ENCODE measurements around the gene TMEM229A.
"Not testable (repeated sequence)": the region's sequence is repeated elsewhere in the genome, so short reads cannot be mapped to it uniquely, and the experiment has no call there.

The TMEM229A gene

DNA sequence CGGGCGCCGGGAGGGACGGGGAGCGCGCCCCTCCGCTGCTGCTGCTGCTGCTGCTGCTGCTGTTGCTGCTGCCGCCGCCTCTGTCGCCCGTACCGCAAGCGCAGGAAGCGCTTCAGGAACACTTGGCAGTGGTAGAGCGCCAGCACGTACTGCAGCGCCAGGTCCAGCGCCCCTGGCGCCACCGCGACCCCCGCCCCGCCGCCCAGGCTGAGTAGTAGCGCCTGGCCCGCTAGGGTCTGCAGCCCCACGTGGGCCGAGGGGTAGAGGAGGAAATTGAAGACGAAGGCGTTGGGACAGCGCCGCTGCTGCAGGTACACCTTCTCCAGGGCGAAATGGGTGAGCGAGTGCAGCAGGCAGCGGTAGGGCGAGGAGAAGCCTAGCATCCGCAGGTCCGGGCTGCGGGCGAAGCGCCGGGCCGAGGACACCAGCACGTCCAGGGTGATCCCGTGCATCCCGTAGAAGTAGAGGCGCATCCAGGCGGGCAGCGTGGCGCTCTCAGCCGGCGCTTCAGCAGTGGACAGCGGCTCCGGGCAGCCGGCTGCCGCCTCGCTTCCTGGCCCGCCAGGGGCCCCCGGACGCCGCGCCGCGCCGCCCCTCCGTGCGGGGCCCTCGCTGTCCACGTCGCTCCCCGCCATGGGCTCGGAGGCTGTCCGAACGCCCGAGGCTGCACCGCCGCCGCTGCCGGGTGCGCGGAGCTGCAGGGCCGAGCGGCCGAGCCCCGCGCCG lies at the start of gene TMEM229A:
Gene TMEM229A (minus strand): TSS at position 699 of the 726 bp plus-strand sequence. CDS start 64 bp downstream, at position 635.
- H3K27me3 Mint-ChIP-seq (ENCODE audit: low read depth) = peaks cover 48% of the 10 kb centered on the region
- no peak within 1 kb of the TSS for H3K27ac Mint-ChIP-seq
- no peak for DNase-seq (ENCODE audit: low spot score)
- H3K4me3 Mint-ChIP-seq = peak within 1 kb of the TSS; percentile 61
- H3K9me3 Mint-ChIP-seq = no peaks in the 10 kb centered on the region
- peaks cover 2% of the 10 kb centered on the region for H3K4me1 Mint-ChIP-seq (ENCODE audit: low read depth)
- peaks cover 3% of the 10 kb centered on the region for H3K36me3 Mint-ChIP-seq (ENCODE audit: low read depth)

DNA sequence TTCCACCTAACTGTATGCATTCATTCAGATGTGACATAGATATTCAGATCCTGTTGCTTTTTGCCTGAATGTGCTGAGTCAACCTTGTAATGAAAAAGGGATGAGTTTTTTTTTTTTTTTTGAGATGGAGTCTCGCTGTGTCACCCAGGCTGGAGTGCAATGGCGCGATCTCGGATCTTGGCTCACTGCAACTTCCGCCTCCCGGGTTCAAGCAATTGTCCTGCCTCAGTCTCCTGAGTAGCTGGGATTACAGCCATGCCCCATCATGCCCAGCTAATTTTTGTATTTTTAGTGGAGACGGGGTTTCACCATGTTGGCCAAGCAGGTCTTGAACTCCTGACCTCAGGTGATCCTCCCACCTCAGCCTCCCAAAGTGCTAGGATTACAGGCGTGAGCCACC lies 49.4 kb upstream of the TMEM229A start:
- H3K27ac Mint-ChIP-seq; H3K4me1 Mint-ChIP-seq (ENCODE audit: low read depth); H3K36me3 Mint-ChIP-seq (ENCODE audit: low read depth); H3K27me3 Mint-ChIP-seq (ENCODE audit: low read depth); H3K9me3 Mint-ChIP-seq; DNase-seq (ENCODE audit: low spot score); H3K4me3 Mint-ChIP-seq: not testable (repeated sequence)

DNA sequence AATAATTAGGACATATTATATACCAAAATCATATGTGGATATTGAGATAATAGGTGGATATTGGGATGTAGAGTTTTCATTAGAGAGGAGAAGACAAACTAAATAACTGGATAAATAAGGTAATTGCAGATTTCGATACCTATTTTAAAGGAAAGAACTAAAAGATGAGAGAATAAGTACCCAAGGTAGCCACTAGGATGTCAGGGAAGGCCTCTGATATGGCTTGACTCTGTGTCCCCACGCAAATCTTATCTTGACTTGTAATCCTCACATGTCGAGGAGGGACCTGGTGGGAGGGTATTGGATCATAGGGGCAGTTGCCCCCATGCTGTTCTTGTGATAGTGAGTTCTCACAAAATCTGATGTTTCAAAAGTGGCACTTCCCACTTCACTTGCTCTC lies 44.7 kb upstream of the TMEM229A start:
- no peaks in the 10 kb centered on the region for H3K4me1 Mint-ChIP-seq (ENCODE audit: low read depth)
- no peaks in the 10 kb centered on the region for H3K36me3 Mint-ChIP-seq (ENCODE audit: low read depth)
- no peaks in the 10 kb centered on the region for H3K9me3 Mint-ChIP-seq
- DNase-seq (ENCODE audit: low spot score) = no peak
- no peak overlapping the region for H3K4me3 Mint-ChIP-seq
- H3K27me3 Mint-ChIP-seq (ENCODE audit: low read depth) = no peaks in the 10 kb centered on the region
- no peak overlapping the region for H3K27ac Mint-ChIP-seq

- H3K4me3 Mint-ChIP-seq = no peak overlapping the region
- H3K36me3 Mint-ChIP-seq (ENCODE audit: low read depth) = no peaks in the 10 kb centered on the region
- no peaks in the 10 kb centered on the region for H3K4me1 Mint-ChIP-seq (ENCODE audit: low read depth)
- H3K27me3 Mint-ChIP-seq (ENCODE audit: low read depth) = no peaks in the 10 kb centered on the region
- DNase-seq (ENCODE audit: low spot score) = no peak
- H3K27ac Mint-ChIP-seq = no peak overlapping the region
- H3K9me3 Mint-ChIP-seq = no peaks in the 10 kb centered on the region
Observed at GRCh38 chr7:124076841-124077240, 44.0 kb upstream of the TMEM229A start.

GRCh38 chr7:124074007-124074406 lies 41.1 kb upstream of the TMEM229A start:
- H3K4me3 Mint-ChIP-seq = no peak overlapping the region
- DNase-seq (ENCODE audit: low spot score) = no peak
- H3K4me1 Mint-ChIP-seq (ENCODE audit: low read depth) = no peaks in the 10 kb centered on the region
- H3K36me3 Mint-ChIP-seq (ENCODE audit: low read depth) = no peaks in the 10 kb centered on the region
- no peaks in the 10 kb centered on the region for H3K9me3 Mint-ChIP-seq
- no peaks in the 10 kb centered on the region for H3K27me3 Mint-ChIP-seq (ENCODE audit: low read depth)
- H3K27ac Mint-ChIP-seq = no peak overlapping the region

DNA sequence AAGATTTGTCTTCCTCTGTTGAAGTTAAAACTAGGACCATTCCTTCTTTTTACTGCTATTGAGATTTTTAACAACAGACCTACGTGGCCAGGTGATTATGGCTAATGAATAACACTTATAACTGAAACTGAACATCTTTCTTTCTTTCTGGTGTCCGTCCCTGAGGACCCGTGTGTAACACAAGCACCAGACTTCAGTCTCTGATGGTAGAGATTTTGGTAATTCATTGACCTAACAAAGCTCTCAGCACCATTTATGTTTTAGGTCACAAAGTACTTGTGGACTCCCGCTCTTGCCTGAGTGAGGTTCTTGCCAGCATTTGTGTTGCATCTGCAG lies 40.4 kb upstream of the TMEM229A start:
- no peaks in the 10 kb centered on the region for H3K27me3 Mint-ChIP-seq (ENCODE audit: low read depth)
- DNase-seq (ENCODE audit: low spot score) = no peak
- no peaks in the 10 kb centered on the region for H3K9me3 Mint-ChIP-seq
- H3K27ac Mint-ChIP-seq = no peak overlapping the region
- no peaks in the 10 kb centered on the region for H3K4me1 Mint-ChIP-seq (ENCODE audit: low read depth)
- H3K36me3 Mint-ChIP-seq (ENCODE audit: low read depth) = no peaks in the 10 kb centered on the region
- H3K4me3 Mint-ChIP-seq = no peak overlapping the region

- Mint-ChIP-seq H3K4me3 (no peak overlapping the region), H3K4me1 (ENCODE audit: low read depth) (no peaks in the 10 kb centered on the region), H3K9me3 (no peaks in the 10 kb centered on the region), H3K27ac (no peak overlapping the region), H3K27me3 (ENCODE audit: low read depth) (no peaks in the 10 kb centered on the region), H3K36me3 (ENCODE audit: low read depth) (no peaks in the 10 kb centered on the region)
- DNase-seq (ENCODE audit: low spot score) = no peak
Observed at GRCh38 chr7:124072603-124073309, 39.9 kb upstream of the TMEM229A start.

GRCh38 chr7:124071843-124072242 lies 39.0 kb upstream of the TMEM229A start:
- H3K36me3 Mint-ChIP-seq (ENCODE audit: low read depth) = no peaks in the 10 kb centered on the region
- H3K4me1 Mint-ChIP-seq (ENCODE audit: low read depth) = no peaks in the 10 kb centered on the region

GRCh38 chr7:124062171-124062570 lies 29.3 kb upstream of the TMEM229A start:
- H3K4me1 Mint-ChIP-seq (ENCODE audit: low read depth) = no peaks in the 10 kb centered on the region
- H3K9me3 Mint-ChIP-seq = no peaks in the 10 kb centered on the region
- no peak overlapping the region for H3K4me3 Mint-ChIP-seq
- H3K36me3 Mint-ChIP-seq (ENCODE audit: low read depth) = no peaks in the 10 kb centered on the region
- no peak for DNase-seq (ENCODE audit: low spot score)
- no peak overlapping the region for H3K27ac Mint-ChIP-seq
- no peaks in the 10 kb centered on the region for H3K27me3 Mint-ChIP-seq (ENCODE audit: low read depth)

More at GRCh38 chr7:124071843-124072242, 39.0 kb upstream of the TMEM229A start:
- no peak overlapping the region for H3K4me3 Mint-ChIP-seq
- no peak overlapping the region for H3K27ac Mint-ChIP-seq
- no peak for DNase-seq (ENCODE audit: low spot score)
- H3K27me3 Mint-ChIP-seq (ENCODE audit: low read depth) = no peaks in the 10 kb centered on the region
- no peaks in the 10 kb centered on the region for H3K9me3 Mint-ChIP-seq

- Mint-ChIP-seq H3K4me1 (ENCODE audit: low read depth) (no peaks in the 10 kb centered on the region), H3K4me3 (no peak overlapping the region), H3K27ac (no peak overlapping the region), H3K36me3 (ENCODE audit: low read depth) (no peaks in the 10 kb centered on the region), H3K27me3 (ENCODE audit: low read depth) (no peaks in the 10 kb centered on the region), H3K9me3 (no peaks in the 10 kb centered on the region)
- no peak for DNase-seq (ENCODE audit: low spot score)
Observed at GRCh38 chr7:124060528-124060927, 27.7 kb upstream of the TMEM229A start.

GRCh38 chr7:124059375-124059774 lies 26.5 kb upstream of the TMEM229A start:
- DNase-seq (ENCODE audit: low spot score) = no peak
- no peak overlapping the region for H3K4me3 Mint-ChIP-seq

DNA sequence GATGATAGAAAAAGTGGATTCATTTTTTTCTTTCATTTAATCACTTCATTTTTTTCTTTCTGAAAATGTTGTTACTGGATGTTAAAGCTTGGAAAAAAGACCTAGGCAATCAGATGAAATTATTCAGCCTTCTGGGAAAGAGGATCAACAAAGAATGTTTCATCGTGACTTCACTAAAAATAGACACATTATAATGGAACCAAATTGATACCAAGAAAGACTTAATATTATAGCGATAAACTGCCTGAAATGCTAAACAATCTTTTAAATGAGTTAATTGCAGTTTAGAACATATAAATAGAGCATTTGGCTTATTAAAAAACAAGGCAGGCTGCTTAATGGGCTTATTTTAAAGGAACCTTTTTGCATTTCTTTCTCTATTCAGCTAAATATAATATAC lies 25.6 kb upstream of the TMEM229A start:
- no peaks in the 10 kb centered on the region for H3K4me1 Mint-ChIP-seq (ENCODE audit: low read depth)
- no peaks in the 10 kb centered on the region for H3K27me3 Mint-ChIP-seq (ENCODE audit: low read depth)
- H3K27ac Mint-ChIP-seq = no peak overlapping the region
- DNase-seq (ENCODE audit: low spot score) = no peak
- H3K36me3 Mint-ChIP-seq (ENCODE audit: low read depth) = no peaks in the 10 kb centered on the region
- no peaks in the 10 kb centered on the region for H3K9me3 Mint-ChIP-seq
- no peak overlapping the region for H3K4me3 Mint-ChIP-seq

More at GRCh38 chr7:124059375-124059774, 26.5 kb upstream of the TMEM229A start:
- Mint-ChIP-seq H3K9me3 (no peaks in the 10 kb centered on the region), H3K27me3 (ENCODE audit: low read depth) (no peaks in the 10 kb centered on the region), H3K4me1 (ENCODE audit: low read depth) (no peaks in the 10 kb centered on the region), H3K27ac (no peak overlapping the region), H3K36me3 (ENCODE audit: low read depth) (no peaks in the 10 kb centered on the region)

GRCh38 chr7:124057872-124058271 lies 25.0 kb upstream of the TMEM229A start:
- no peaks in the 10 kb centered on the region for H3K27me3 Mint-ChIP-seq (ENCODE audit: low read depth)

GRCh38 chr7:124056234-124056633 lies 23.4 kb upstream of the TMEM229A start:
- no peak for DNase-seq (ENCODE audit: low spot score)
- no peak overlapping the region for H3K27ac Mint-ChIP-seq
- no peak overlapping the region for H3K4me3 Mint-ChIP-seq
- no peaks in the 10 kb centered on the region for H3K36me3 Mint-ChIP-seq (ENCODE audit: low read depth)
- H3K9me3 Mint-ChIP-seq = no peaks in the 10 kb centered on the region
- no peaks in the 10 kb centered on the region for H3K4me1 Mint-ChIP-seq (ENCODE audit: low read depth)
- no peaks in the 10 kb centered on the region for H3K27me3 Mint-ChIP-seq (ENCODE audit: low read depth)

More at GRCh38 chr7:124057872-124058271, 25.0 kb upstream of the TMEM229A start:
- no peak overlapping the region for H3K27ac Mint-ChIP-seq
- no peak overlapping the region for H3K4me3 Mint-ChIP-seq
- H3K36me3 Mint-ChIP-seq (ENCODE audit: low read depth) = no peaks in the 10 kb centered on the region
- H3K9me3 Mint-ChIP-seq = no peaks in the 10 kb centered on the region
- H3K4me1 Mint-ChIP-seq (ENCODE audit: low read depth) = no peaks in the 10 kb centered on the region
- DNase-seq (ENCODE audit: low spot score) = no peak

All from T-helper 2 cell treated with Interferon-gamma antibody and Interleukin-4, amounts not matched to agents 5 μg/mL and 100 μg/mL, for 36 hours (primary cell).